Measurements from ENCODE around the gene LRRC40.

DNA sequence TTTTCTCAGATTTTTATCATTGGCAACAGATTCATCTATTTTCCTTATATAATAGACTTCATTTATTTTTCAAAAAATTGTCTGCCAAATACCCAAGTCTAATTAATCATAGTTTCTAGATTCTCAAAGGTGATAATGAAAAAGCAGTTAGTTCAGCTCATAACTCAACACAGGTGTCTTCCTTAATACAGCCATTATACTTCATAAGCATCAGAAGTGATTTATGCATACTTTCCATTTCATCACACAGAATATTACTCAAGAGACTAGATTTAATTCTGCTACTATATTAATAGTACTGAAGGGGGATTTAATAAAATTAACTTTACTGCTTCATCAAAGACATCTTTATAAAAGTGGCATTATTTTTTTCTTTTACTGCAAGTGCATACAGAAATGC lies 34.6 kb upstream of the LRRC40 start:
- TF ChIP-seq, protein P1, sequence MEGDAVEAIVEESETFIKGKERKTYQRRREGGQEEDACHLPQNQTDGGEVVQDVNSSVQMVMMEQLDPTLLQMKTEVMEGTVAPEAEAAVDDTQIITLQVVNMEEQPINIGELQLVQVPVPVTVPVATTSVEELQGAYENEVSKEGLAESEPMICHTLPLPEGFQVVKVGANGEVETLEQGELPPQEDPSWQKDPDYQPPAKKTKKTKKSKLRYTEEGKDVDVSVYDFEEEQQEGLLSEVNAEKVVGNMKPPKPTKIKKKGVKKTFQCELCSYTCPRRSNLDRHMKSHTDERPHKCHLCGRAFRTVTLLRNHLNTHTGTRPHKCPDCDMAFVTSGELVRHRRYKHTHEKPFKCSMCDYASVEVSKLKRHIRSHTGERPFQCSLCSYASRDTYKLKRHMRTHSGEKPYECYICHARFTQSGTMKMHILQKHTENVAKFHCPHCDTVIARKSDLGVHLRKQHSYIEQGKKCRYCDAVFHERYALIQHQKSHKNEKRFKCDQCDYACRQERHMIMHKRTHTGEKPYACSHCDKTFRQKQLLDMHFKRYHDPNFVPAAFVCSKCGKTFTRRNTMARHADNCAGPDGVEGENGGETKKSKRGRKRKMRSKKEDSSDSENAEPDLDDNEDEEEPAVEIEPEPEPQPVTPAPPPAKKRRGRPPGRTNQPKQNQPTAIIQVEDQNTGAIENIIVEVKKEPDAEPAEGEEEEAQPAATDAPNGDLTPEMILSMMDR (IDR thresholded peaks at IDR 0.05) = no peak
- TF ChIP-seq POLR2A (IDR thresholded peaks at IDR 0.05) = no peak
